HG03108 (cell line): Measurements from ENCODE around the gene PRR19.

Source experiments
- ATAC-seq: cut with Tn5 transposase; IDR thresholded peaks from one replicate; pipeline ENCODE4 v1.9.1; 2021; ENCODE audit warnings: moderate library complexity; ENCODE audit not compliant: unreplicated experiment

PRR19 gene

DNA sequence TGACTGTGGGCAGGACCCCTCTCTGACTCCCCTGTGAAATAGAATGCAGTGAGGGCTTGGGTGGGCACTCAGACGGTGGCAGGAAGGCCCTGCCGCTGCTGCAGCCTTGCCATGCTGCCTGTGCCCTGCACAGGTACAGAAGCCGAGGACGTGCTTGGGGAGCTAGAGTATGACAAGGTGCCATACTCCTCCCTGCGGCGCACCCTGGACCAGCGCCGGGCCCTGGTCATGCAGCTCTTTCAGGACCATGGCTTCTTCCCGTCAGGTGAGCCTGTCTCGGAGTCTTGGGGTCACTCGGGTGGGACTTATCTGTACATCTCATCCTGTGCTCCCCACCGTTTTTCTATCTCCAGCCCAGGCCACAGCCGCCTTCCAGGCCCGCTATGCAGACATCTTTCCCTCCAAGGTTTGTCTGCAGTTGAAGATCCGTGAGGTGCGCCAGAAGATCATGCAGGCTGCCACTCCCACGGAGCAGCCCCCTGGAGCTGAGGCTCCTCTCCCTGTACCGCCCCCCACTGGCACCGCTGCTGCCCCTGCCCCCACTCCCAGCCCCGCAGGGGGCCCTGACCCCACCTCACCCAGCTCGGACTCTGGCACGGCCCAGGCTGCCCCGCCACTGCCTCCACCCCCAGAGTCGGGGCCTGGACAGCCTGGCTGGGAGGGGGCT is 7.3 kb upstream of the PRR19 start:
- ATAC-seq, result no peak

DNA sequence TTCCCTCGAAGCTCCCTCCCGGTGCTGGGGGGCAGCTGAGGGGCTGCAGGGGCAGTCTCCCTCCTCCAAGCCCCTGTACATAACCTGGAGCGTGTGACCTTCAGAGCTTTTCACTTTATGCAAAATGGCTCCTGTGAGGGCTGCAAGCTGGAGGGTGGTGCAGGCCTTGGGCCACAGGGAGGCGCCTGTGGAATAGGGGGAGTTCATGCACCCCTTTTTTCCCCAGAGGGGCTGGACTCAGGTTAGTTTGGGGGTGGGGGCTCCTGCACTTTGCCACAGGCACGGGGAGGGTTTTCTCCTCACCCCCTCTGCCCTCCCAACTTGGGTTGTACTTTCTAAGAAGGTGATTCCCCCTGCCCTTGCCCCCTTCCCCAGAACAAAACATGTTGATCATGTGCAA is 6.6 kb upstream of the PRR19 start:
- no peak for ATAC-seq

DNA sequence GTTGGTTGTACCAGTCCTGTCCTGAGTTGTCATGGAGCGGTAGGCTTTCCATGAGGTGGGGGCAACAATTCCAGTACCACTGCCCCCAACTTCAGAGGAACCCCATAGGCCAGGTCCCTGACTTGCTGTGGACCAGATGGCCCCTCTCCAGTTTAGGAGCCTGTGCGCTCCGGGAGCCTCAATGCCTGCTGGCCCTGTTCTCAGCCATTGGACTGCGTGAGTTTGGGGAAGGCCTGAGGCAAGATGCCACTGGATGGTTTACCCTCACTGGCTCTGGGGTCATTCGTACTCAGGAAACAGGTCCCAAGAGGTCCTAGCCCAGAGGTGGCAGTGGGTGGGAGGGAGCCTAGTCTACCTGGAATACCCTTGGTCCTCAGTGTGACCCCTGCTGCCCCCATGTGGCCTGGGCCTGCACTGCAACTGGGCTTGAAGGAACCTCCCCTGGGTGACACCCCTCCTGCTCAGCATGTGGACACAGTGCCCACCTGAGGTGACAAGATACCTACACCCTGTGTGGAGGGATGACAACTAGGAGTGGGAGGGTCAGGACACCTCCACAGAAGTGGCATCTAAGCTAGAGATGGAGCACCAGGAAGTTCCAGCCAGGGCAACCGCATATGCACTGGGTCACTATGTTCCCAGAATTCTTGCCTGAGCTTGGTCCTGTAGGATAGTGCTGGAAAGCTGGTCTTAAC is 6.0 kb upstream of the PRR19 start:
- ATAC-seq, result peak; percentile 46

DNA sequence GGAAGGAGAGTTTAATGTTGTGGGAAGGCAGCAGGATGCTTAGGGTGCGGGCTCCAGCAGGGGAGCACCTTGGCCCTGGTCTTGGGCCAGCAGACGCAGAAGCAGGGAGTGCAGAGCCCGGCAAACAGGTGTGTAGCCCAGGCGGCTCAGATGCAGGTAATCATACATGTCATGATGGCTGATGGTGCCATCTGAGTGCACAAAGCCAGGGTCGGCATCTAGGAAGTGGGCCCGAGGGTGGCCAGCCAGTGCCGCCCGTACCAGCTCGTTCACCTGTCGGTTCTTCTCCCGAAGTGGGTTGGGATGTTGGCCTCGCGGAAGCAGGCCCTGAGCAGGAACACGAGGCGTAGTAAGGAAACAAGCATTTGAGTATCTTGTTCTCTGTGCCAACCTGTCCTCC is 4.9 kb upstream of the PRR19 start:
- no peak for ATAC-seq

DNA sequence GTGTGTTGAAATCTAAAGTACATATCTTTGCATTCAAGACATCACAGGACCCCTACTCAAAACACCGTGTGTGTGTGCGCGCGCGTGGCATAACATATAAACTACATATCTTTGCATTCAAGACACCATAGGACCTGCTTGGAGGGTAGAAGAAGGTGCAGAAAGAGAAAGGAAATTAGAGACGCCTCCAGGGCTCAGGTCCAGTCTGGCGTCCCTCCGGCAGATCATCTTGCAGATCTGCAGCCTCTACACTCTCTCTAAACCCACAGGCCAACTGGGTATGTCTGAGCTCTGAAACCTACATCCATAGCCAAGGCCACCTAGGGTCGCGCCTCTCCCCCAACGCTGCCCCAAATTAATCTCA is 1.2 kb downstream of the PRR19 start:
- ATAC-seq, result no peak

DNA sequence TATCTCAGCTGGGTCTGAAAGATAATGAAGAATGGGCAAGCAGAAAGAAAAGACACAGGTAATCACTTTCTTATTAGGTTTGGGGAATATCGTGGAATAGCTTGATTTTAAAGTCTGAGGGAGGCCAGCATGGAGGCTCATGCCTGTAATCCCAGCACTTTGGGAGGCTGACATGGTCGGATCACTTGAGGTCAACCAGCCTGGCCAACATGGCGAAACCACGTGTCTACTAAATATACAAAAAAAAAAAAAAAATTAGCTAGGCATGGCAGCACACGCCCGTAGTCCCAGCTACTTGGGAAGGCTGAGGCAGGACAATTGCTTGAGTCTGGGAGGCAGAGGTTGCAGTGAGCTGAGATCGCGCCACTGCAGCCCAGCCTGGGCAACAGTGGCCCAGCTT is 1.9 kb downstream of the PRR19 start:
- ATAC-seq, result no peak

DNA sequence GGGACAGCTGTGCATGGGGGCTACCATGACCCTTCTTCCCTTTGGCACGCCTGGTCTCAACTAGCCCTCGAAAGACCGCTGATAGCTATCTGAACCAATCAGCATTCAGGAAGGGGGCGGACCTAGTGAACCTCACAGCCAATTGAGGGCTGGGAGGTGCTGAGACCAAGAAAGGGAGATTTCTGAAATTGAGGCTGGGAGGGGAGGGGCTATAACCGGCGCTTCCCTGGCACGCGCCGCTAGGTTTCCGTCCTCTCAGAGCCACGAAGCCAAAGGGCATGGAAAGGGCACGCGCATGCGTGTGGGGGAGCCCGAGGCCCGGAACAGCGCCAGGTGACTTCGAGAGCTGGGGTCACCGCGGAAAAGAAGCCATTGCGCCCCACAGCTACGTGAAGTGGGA is 4.7 kb downstream of the PRR19 start:
- ATAC-seq, result no peak

DNA sequence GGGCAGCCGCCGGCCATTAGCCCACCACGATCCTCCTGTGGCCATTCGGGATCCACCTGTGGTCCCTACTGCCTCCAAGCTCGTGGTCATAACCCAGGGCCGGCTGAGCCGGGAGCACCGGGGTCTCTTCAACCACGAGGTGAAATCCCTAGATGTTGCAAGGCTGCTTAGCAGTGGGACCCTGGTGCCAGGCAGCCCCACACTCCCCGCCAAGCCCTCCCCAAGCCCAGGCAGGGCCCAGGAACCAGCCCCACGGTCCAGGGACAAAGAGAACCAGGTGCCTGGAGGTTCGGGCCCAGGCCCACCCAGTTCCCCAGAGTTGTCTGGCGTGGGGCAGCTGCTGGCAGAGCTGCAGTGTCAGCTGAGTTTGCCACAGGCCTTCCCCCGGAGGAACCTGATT is 7.8 kb downstream of the PRR19 start:
- no peak for ATAC-seq

DNA sequence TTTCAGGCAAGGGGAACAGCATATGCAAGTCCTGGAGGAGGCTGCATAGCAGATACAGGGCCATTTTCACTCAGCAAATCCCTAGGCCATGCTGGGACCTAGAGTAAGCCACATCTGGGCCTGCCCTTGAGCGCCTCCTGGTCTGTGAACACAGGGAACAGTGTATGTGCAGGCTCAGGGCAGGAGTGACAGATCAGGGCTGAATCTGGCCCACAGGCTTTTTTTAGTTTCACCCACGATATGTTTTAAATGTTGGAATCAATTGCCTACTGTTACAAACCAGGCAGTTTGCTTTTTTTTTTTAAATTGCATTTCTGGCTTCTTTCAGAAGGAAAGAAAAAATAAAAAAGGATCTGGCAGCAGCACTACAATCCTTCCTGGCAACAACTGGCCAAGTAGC is 9.7 kb downstream of the PRR19 start:
- ATAC-seq, result no peak

DNA sequence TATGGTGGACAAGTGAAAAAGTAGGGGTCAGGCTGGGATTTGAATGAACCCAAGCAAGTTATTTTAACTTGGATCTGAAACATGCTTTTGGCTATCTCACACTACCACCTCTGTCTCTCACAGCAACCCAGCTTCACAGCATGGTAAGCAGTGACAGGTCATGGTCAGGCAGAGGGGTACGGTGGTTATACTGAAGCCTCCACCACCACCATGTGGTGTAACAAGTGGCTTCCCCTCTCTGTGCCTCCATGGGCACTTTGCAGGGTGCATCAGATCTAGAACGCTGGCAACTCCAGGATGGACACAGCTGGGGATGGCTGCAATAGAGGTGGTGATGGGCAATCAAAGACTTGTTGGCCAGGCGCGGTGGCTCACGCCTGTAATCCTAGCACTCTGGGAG is 10.4 kb downstream of the PRR19 start:
- no peak for ATAC-seq

DNA sequence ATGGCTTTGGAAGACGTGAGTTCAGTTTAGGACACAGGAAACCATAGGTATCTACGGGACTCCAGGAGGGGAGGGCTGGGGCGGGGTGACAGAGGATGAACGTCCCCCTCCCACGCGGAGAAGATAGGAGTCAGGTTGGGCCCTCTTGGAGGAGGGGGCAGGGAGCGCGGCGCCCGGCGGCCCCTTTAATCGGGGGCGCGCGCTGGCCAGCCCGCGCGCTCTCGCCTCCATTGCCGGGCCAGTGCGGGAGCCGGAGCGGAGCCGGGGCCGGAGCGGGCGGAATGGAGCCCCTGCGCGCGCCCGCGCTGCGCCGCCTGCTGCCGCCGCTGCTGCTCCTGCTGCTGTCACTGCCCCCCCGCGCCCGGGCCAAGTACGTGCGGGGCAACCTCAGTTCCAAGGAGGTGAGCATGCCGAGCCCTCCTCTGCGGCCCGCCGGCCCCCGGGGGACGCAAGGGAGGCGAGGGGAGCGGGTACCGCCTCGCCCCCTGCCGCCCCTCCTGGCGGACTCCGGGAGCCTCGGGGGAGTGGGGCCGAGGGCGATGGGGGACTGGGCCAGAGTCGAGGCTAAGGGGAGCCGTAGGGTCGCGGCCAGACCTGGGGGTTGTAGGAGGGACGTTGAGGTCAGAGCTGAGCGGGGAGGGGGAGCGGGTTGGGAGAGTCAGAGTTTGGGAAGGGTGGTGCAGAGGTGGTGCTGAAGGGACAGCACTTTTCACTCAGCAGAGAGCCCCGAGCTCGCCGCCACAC is 11.3 kb downstream of the PRR19 start, which contains the start of gene TMEM145:
Gene TMEM145, plus strand, starts transcription at position 214 of the 744 bp plus-strand sequence. Its CDS starts 68 bp downstream, at position 282.
- ATAC-seq, result no peak

DNA sequence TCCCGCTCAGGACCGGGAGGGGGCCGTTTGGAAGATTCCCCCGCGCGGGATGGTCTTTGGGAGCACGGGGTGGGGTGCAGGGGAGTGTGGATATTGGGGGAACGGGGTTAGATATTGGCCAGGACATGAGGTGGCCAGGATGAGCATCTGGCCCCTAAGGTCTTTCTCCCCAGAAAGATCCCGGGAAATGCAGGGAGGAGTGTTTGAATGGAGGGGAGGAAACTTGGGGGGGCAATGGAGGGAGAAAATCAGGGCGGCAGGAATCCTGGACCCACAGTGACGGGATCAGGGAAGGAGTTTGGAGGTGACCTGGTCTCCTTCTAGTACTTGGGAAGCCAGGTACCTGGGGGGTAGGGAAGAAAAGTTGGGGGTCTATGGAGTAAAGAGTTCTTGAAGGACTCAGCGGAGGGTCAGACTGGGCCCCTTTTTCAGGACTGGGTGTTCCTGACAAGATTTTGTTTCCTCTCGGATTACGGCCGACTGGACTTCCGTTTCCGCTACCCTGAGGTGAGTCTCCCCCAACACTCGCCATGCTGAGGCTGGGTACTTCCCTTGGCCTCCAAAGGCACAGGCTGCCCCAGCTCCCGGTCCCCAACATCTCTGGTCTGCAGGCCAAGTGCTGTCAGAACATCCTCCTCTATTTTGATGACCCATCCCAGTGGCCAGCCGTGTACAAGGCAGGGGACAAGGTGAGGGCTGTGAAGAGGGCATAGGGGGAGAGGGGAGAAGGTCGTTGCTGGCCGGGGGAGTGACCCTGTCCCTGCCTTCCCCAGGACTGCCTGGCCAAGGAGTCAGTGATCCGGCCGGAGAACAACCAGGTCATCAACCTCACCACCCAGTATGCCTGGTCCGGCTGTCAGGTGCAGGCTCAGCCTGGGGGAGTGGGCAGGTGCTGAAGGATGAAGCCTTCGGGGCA is 12.2 kb downstream of the PRR19 start:
- ATAC-seq, result no peak

DNA sequence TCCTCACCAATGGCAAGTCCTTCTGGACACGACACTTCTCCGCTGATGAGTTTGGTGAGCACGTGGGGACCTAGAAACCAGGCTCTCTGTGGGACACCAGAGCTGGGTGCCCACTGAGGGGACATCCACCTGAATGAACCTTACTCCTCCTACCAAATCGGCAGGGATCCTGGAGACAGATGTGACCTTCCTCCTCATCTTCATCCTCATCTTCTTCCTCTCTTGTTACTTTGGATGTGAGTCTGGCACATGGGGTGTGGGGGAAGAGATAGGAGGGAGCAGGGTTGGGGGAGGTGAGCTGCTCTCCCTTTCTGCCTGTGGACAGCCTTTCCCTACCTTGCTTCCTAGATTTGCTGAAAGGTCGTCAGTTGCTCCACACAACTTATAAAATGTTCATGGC is 13.1 kb downstream of the PRR19 start:
- no peak for ATAC-seq

DNA sequence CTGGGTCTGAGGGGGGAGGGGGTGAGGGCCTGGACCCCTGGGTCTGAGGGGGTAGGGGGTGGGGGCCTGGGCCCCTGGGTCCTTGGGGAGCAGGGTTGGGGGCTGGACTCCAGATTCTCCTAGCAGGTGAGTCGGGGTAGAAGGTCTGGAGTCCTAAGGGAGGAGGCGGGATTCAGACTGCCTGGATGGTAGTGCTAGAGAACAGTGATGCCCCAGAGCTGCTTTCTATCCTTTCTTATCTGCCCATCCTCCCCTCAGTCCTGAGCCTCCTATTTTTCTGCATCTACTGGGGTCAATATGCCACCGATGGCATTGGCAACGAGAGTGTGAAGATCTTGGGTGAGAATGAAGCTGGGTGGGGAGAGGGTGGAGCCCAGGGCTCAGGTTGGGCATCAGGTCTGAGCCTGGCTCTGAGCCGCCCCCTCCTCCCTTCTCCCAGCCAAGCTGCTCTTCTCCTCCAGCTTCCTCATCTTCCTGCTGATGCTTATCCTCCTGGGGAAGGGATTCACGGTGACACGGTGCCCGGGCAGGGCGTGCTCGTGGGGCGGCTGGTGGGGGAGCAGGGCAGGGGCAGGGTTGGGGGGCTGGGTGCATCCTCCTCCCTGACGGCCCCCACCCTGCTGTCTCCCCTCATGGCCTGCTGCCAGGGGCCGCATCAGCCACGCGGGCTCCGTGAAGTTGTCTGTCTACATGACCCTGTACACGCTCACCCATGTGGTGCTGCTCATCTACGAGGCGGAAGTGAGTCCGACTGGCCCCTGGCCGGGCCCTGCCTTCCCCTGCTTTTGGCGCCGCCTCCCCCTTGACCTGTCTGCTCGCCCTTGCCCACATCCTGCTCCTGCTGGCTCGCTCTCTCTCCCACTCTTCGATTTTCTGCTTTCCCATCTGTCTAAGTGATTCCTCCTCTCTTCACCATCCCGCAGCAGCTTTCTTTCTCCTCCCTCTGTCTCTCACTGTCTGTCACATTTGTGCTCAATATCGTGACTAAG is 14.6 kb downstream of the PRR19 start:
- no peak for ATAC-seq

DNA sequence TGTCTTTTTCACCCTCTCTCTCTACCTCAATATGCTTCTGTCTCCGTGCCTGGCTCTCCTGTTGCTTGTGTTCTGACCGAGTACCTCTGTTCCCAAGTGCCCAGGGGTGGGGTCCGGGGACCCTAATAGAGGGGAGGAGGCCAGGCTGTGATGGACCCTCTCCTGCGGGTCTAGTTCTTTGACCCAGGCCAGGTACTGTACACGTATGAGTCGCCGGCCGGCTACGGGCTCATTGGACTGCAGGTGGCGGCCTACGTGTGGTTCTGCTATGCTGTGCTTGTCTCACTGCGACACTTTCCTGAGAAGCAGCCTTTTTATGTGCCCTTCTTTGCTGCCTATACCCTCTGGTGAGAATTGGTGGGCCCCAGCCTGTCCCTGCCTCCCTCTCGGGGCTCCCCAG is 15.6 kb downstream of the PRR19 start:
- no peak for ATAC-seq

DNA sequence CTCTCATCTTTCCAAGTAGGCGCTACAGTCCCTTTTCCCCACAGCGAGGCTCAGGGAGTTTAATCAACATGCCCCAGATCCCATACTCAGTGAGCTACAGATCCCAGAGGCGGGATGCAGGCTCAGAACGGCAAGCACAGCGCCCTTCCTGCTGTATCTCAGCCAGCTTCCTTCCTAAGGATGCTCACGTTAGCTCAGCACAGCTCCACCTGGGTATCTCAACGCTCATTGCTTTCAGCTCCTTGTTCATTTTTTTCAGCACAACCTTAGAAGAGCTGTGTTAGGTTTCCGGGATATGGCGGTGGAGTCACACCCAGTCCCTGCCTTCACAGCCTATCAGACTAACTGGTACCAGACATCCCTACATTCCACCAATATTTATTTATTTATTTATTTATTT is 20.4 kb downstream of the PRR19 start:
- ATAC-seq, result no peak

DNA sequence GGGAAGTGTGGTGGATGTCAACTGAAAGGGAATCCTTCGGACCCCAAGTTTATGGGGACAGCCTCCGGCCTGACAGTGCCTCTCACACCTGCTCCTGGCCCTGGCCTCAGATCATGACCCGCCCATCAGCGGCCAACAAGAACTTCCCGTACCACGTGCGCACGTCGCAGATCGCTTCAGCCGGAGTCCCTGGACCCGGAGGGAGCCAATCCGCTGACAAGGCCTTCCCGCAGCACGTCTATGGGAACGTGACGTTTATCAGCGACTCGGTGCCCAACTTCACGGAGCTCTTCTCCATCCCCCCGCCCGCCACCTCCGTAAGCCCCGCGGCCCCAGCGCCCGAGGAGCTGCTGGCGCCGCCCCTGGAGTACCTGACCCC is 21.5 kb downstream of the PRR19 start:
- no peak for ATAC-seq

DNA sequence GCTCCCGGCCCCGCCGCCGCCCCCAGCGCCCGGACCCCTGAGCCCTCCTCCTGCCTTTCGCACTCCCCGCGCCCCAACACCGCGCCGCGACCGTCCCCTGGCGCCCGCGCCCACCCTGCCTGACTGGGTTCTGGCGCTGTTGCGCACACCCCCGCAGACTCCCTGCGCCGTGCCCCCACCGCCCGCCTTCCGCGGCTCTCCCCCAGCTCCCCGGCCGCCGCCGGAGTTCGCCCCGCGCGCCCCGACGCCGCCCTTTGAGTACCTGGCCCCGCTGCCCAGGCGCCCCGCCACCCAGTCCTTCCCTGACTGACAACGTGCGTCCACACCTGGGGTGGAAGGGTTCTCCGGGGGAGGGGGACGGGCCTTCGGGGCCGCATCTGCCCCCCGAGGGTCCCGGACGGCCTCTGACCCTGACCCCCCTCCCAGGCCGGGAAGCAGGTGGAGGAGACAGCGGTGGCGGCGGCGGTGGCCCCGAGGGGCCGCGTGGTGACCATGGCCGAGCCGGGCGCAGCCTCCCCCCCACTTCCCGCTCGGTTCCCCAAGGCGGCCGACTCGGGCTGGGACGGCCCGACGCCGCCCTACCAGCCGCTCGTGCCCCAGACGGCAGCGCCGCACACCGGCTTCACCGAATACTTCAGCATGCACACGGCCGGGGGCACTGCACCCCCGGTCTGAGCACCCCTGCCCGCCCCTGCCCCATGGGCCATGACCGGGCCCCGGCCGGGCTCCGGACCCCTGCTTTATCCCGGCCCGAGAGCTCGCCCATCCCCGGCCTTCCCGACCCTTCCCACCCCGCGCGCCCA is 22.1 kb downstream of the PRR19 start:
- ATAC-seq, result no peak

DNA sequence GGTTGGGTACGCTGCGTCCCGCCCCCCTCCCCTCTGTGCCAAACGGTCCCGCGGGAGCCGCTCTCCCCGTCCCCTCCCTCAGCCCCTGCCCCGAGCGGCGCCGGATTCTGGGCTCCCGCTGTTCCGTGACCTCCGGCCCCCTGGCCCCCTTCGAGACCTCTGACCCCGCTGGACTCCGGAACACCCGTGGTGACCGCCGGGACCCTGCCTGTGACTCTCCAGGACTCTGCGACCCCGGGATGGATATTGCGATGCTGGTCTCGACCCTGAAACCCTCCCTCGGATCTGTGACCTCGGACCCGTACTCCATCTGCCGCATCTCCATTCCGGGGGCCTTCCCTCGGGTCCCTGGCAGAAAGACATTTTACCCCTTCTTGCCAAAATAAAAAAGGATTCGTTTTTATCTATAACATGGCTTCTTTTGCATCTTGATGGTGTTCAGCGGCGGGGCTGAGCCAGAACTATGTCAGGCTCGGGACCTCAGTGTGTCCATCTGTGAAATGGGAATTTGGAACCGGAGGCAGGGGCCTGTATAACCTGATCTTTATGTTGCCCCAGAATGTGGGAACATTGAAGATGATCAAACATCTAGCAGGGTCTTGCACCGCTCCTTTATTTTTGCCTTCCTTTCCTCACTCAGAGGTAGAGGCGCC is 22.8 kb downstream of the PRR19 start:
- no peak for ATAC-seq
